Measurements from ENCODE around the gene POLG.

The POLG gene

DNA sequence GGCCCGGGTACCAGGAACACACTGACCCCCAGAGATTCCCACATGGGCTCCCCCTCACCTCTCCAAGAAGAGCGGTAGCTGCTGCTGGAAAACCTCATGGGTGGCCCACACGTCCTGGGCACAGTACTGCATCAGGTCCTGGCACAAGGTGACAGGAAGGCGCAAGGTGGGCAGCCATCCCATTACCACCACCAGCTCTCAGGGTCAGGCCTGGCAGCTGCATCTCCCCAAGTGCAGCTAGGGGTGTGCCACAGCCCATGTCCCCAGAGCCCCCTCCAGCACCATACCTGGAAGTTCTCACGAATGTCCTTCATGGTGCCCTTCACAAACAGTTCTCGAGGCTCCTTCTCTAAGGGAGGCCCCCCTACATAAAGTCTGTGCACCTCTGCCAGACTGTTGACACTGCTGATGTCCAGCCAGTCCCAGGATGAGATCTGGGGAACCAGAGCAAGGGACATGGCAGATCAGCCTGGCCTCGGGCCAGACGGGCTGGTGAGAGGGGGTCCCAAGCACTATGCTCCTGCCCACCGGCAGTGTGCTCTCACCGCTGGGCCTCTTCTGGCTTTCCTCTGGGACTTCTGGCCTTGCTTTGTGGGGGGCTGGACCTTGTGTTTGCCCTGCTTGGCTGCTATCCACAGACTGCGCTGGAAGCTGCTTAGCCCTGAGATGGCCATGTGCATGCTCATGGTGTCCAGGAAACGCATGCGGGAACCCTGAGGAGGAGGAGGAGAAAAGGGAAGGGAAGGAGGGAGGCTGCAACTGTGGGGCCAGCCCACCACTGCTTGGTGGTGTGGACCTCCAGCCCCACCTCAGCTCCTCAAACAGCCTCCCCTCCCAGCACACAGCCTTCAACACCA is 6.0 kb downstream of the POLG start:
- no peak for TF ChIP-seq CTCF (IDR thresholded peaks at IDR 0.05; ENCODE audit: low read depth, low read length)
- DNase-seq = no peak
- H3K27ac ChIP-seq = no peak overlapping the region
- no peaks in the 10 kb centered on the region for H3K9me3 ChIP-seq (ENCODE audit: severe bottlenecking)
- no peaks in the 10 kb centered on the region for H3K27me3 ChIP-seq (ENCODE audit: insufficient read depth, low read depth, severe bottlenecking)
- H3K36me3 ChIP-seq = peaks cover 94% of the 10 kb centered on the region
- no peak overlapping the region for H3K4me3 ChIP-seq (ENCODE audit: low read depth, low read length)

- Histone ChIP-seq H3K27ac (no peak overlapping the region), H3K9me3 (ENCODE audit: severe bottlenecking) (no peaks in the 10 kb centered on the region), H3K4me3 (ENCODE audit: low read depth, low read length) (no peak overlapping the region), H3K36me3 (peaks cover 97% of the 10 kb centered on the region), H3K27me3 (ENCODE audit: insufficient read depth, low read depth, severe bottlenecking) (no peaks in the 10 kb centered on the region)
- DNase-seq = no peak
- TF ChIP-seq CTCF (IDR thresholded peaks at IDR 0.05; ENCODE audit: low read depth, low read length) = no peak
Measured at GRCh38 chr15:89327113-89327512, 7.5 kb downstream of the POLG start.

- H3K27me3 ChIP-seq (ENCODE audit: insufficient read depth, low read depth, severe bottlenecking) = no peaks in the 10 kb centered on the region
- no peak for TF ChIP-seq CTCF (IDR thresholded peaks at IDR 0.05; ENCODE audit: low read depth, low read length)
- H3K36me3 ChIP-seq = peaks cover 97% of the 10 kb centered on the region
- DNase-seq = no peak
- no peaks in the 10 kb centered on the region for H3K9me3 ChIP-seq (ENCODE audit: severe bottlenecking)
- H3K4me3 ChIP-seq (ENCODE audit: low read depth, low read length) = no peak overlapping the region
- H3K27ac ChIP-seq = no peak overlapping the region
Measured at GRCh38 chr15:89326316-89326715, 8.3 kb downstream of the POLG start.

DNA sequence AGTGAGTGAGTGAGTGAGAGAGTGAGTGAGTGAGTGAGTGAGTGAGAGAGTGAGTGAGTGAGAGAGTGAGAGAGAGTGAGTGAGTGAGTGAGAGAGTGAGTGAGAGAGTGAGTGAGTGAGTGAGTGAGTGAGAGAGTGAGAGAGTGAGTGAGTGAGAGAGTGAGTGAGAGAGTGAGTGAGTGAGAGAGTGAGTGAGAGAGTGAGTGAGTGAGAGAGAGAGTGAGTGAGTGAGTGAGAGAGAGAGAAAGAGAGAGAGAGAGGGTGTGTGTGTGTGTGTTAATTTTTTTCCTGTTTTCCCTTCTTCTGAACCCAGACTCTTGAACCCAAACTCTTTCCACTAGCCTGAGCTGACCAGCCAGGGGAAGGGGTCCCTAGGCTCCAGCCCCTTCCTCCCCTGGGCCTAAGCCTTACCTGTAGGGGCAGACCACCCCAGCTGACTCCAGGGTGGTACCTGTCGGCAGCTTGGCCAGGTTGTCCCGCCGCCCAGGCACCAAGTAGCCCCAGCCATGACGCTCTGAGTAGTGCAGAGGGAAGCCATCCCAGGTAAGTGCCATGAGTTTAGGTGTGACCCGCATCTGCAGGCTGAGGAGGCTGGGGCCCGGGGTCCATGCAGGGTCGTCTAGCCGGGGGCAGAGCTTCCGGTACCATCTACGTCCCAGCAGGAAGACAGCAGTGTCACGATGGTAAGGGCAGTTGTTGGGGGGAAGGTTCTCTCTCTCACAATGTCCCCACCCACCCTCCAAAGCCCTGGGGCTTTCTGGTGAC is 9.4 kb downstream of the POLG start:
- DNase-seq = no peak
- no peak overlapping the region for H3K4me3 ChIP-seq (ENCODE audit: low read depth, low read length)
- H3K27ac ChIP-seq = no peak overlapping the region
- no peaks in the 10 kb centered on the region for H3K9me3 ChIP-seq (ENCODE audit: severe bottlenecking)
- no peak for TF ChIP-seq CTCF (IDR thresholded peaks at IDR 0.05; ENCODE audit: low read depth, low read length)
- peaks cover 97% of the 10 kb centered on the region for H3K36me3 ChIP-seq
- no peaks in the 10 kb centered on the region for H3K27me3 ChIP-seq (ENCODE audit: insufficient read depth, low read depth, severe bottlenecking)

- H3K36me3 ChIP-seq = peaks cover 97% of the 10 kb centered on the region
- no peaks in the 10 kb centered on the region for H3K27me3 ChIP-seq (ENCODE audit: insufficient read depth, low read depth, severe bottlenecking)
- no peaks in the 10 kb centered on the region for H3K9me3 ChIP-seq (ENCODE audit: severe bottlenecking)
- TF ChIP-seq CTCF (IDR thresholded peaks at IDR 0.05; ENCODE audit: low read depth, low read length) = no peak
- H3K27ac ChIP-seq = no peak overlapping the region
- H3K4me3 ChIP-seq (ENCODE audit: low read depth, low read length) = no peak overlapping the region
- DNase-seq = no peak
Measured at GRCh38 chr15:89323825-89324224, 10.8 kb downstream of the POLG start.

All from WERI-Rb-1 (cell line).